ENCODE results near the gene FREY1.

DNA sequence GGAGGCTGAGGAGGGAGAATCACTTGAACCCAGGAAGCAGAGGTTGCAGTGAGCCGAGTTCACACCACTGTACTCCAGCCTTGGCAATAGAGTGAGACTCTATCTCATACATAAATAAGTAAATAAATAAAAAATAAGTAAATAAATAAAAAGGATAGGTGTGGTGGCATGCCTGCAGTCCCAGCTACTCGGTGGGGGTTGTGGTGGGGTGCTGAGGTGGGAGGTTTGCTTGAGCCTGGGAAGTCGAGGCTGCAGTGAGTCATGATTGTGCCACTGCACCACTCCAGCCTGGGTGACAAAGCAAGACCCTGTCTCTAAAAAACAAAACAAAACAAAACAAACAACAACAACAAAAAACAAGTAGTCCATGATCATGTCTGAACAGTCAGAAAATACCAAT, 18.5 kb upstream of the FREY1 start:
- TF ChIP-seq, protein P1, sequence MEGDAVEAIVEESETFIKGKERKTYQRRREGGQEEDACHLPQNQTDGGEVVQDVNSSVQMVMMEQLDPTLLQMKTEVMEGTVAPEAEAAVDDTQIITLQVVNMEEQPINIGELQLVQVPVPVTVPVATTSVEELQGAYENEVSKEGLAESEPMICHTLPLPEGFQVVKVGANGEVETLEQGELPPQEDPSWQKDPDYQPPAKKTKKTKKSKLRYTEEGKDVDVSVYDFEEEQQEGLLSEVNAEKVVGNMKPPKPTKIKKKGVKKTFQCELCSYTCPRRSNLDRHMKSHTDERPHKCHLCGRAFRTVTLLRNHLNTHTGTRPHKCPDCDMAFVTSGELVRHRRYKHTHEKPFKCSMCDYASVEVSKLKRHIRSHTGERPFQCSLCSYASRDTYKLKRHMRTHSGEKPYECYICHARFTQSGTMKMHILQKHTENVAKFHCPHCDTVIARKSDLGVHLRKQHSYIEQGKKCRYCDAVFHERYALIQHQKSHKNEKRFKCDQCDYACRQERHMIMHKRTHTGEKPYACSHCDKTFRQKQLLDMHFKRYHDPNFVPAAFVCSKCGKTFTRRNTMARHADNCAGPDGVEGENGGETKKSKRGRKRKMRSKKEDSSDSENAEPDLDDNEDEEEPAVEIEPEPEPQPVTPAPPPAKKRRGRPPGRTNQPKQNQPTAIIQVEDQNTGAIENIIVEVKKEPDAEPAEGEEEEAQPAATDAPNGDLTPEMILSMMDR (IDR thresholded peaks at IDR 0.05): no peak
- no peak for TF ChIP-seq EZH2 (IDR thresholded peaks at IDR 0.05; ENCODE audit: borderline replicate concordance, insufficient read depth, low read depth, low read length, poor library complexity, severe bottlenecking)

Measured in B cell (primary cell).